IMR-90 (cell line): Measurements from ENCODE around the gene HDAC6. TPM values are rescaled to one million over a fixed set of nuclear protein-coding genes. Genes with fewer than 3 reads are reported as not detected.

Experiments
- ATAC-seq: fragments of 200-7000 bp; cut with Tn5 transposase; 2 replicates; pipeline ENCODE4 v1.9.1; 2020; ENCODE audit warnings: low read depth, mild to moderate bottlenecking, moderate library complexity
- BruUV-seq: library from RNA; stranded (reverse); fragments of 400-500 nt; replicated peaks from 2 replicates; lab custom pipeline; 2021; lab: Mats Ljungman, UMichigan
- CTCF ChIA-PET: fragments of 300-600 bp; formaldehyde crosslinking; extraction: SDS; loops from one replicate; lab custom pipeline; 2021; ENCODE audit warnings: antibody characterized with exemption; lab: Yijun Ruan, JAX
- POLR2A ChIA-PET: fragments of 300-600 bp; sonication (Branson Sonifier 250); formaldehyde crosslinking; loops from one replicate; lab custom pipeline; 2022; ENCODE audit warnings: antibody characterized with exemption; ENCODE audit not compliant: unreplicated experiment; lab: Charles Lee
- DNase-seq: peaks from one replicate; pipeline ENCODE4 v3.0.0; 2013
- H2AFZ ChIP-seq: replicated peaks from 2 replicates; pipeline ENCODE3; 2013; ENCODE audit warnings: low read length, mild to moderate bottlenecking; ENCODE audit not compliant: poor library complexity
- H2AK5ac ChIP-seq: 2 replicates; pipeline ENCODE4 v1.6.1; 2013; ENCODE audit warnings: low read depth, low read length, inconsistent platforms
- H2AK9ac ChIP-seq: replicated peaks from 2 replicates; pipeline ENCODE3; 2013; ENCODE audit warnings: mild to moderate bottlenecking, low read depth, low read length, moderate library complexity; ENCODE audit not compliant: poor library complexity
- H2BK120ac ChIP-seq: 2 replicates; pipeline ENCODE4 v1.6.1; 2013; ENCODE audit warnings: low read depth, low read length, inconsistent platforms
- H2BK15ac ChIP-seq: 3 replicates; pipeline ENCODE4 v1.6.1; 2013; ENCODE audit warnings: low read depth, low read length, inconsistent platforms
- H2BK20ac ChIP-seq: 2 replicates; pipeline ENCODE4 v1.6.1; 2013; ENCODE audit warnings: low read depth, mild to moderate bottlenecking, inconsistent platforms, low read length, moderate library complexity
- H2BK5ac ChIP-seq: 2 replicates; pipeline ENCODE4 v1.6.1; 2013; ENCODE audit warnings: mild to moderate bottlenecking, low read depth, low read length, inconsistent platforms; ENCODE audit not compliant: poor library complexity, severe bottlenecking
- H3K14ac ChIP-seq: replicated peaks from 2 replicates; pipeline ENCODE4 v1.6.1; 2013; ENCODE audit warnings: low read depth, low read length, inconsistent platforms
- H3K18ac ChIP-seq: 2 replicates; pipeline ENCODE4 v1.6.1; 2013; ENCODE audit warnings: low read depth, low read length, control low read depth
- H3K23ac ChIP-seq: 2 replicates; pipeline ENCODE4 v1.6.1; 2013; ENCODE audit warnings: low read depth, low read length, inconsistent platforms
- H3K27ac ChIP-seq: 2 replicates; pipeline ENCODE4 v1.5.1; 2013; ENCODE audit warnings: mild to moderate bottlenecking, control low read depth, low read length; ENCODE audit not compliant: insufficient read depth
- H3K27me3 ChIP-seq: 2 replicates; pipeline ENCODE4 v1.6.1; 2013; ENCODE audit warnings: low read length; ENCODE audit not compliant: control insufficient read depth, insufficient read depth
- H3K36me3 ChIP-seq: 2 replicates; pipeline ENCODE4 v1.6.1; 2013; ENCODE audit warnings: low read length, mixed read lengths; ENCODE audit not compliant: control insufficient read depth, insufficient read depth
- H3K4ac ChIP-seq: 2 replicates; pipeline ENCODE4 v1.6.1; 2013; ENCODE audit warnings: low read depth, low read length, inconsistent platforms
- H3K4me1 ChIP-seq: 2 replicates; pipeline ENCODE4 v1.6.1; 2013; ENCODE audit warnings: low read length, mixed read lengths; ENCODE audit not compliant: control insufficient read depth, insufficient read depth
- H3K4me2 ChIP-seq: 2 replicates; pipeline ENCODE4 v1.6.1; 2013; ENCODE audit warnings: low read depth, mild to moderate bottlenecking, control low read depth, low read length, moderate library complexity
- H3K4me3 ChIP-seq: 2 replicates; pipeline ENCODE4 v1.5.1; 2013; ENCODE audit warnings: low read depth, mild to moderate bottlenecking, control low read depth, low read length, moderate library complexity; ENCODE audit not compliant: insufficient read depth
- H3K56ac ChIP-seq: 2 replicates; pipeline ENCODE4 v1.6.1; 2013; ENCODE audit warnings: low read length, inconsistent platforms; ENCODE audit not compliant: insufficient read depth; ENCODE audit errors: extremely low read depth
- H3K79me1 ChIP-seq, 2 experiments: 2 replicates each; pipeline ENCODE4 v1.6.1; 2013; ENCODE audit warnings: low read length in 2 of 2, inconsistent platforms in 1 of 2, low read depth in 1 of 2
- H3K9ac ChIP-seq: 2 replicates; pipeline ENCODE4 v1.6.1; 2013; ENCODE audit warnings: low read depth, low read length, control low read depth
- H3K9me1 ChIP-seq: 2 replicates; pipeline ENCODE4 v1.6.1; 2013; ENCODE audit warnings: low read length, inconsistent platforms; ENCODE audit not compliant: insufficient read depth
- H3K9me3 ChIP-seq: 2 replicates; pipeline ENCODE4 v1.6.1; 2013; ENCODE audit warnings: low read length; ENCODE audit not compliant: control insufficient read depth, insufficient read depth
- H4K20me1 ChIP-seq: 2 replicates; pipeline ENCODE4 v1.6.1; 2013; ENCODE audit warnings: low read length, inconsistent platforms; ENCODE audit not compliant: insufficient read depth
- H4K5ac ChIP-seq: 2 replicates; pipeline ENCODE4 v1.6.1; 2013; ENCODE audit warnings: mild to moderate bottlenecking, low read depth, low read length, control low read depth
- H4K8ac ChIP-seq, 2 experiments: 2 replicates each; pipeline ENCODE4 v1.6.1; 2013; ENCODE audit warnings: low read depth in 2 of 2, low read length in 2 of 2, control low read depth in 1 of 2, inconsistent platforms in 1 of 2
- H4K91ac ChIP-seq: 2 replicates; pipeline ENCODE4 v1.6.1; 2013; ENCODE audit warnings: low read depth, low read length, inconsistent platforms; ENCODE audit not compliant: insufficient read depth
- BHLHE40 ChIP-seq: fragments of 150-350 bp; IDR thresholded peaks from 2 replicates; pipeline ENCODE4 v1.6.1; 2016; ENCODE audit warnings: mild to moderate bottlenecking, low read depth, low read length
- CEBPB ChIP-seq: IDR thresholded peaks from 2 replicates; pipeline ENCODE4 v1.6.1; 2012; ENCODE audit warnings: low read depth, low read length, improper control_type of control experiment
- CHD1 ChIP-seq: IDR thresholded peaks from 2 replicates; pipeline ENCODE4 v1.6.1; 2012; ENCODE audit warnings: low read depth, low read length, improper control_type of control experiment
- FOS ChIP-seq: fragments of 150-350 bp; IDR thresholded peaks from 2 replicates; pipeline ENCODE4 v1.6.1; 2016; ENCODE audit warnings: low read depth, low read length
- MXI1 ChIP-seq: IDR thresholded peaks from 2 replicates; pipeline ENCODE4 v1.6.1; 2012; ENCODE audit warnings: low read depth, mild to moderate bottlenecking, low read length, moderate library complexity, borderline replicate concordance
- NFE2L2 ChIP-seq: fragments of 150-350 bp; IDR thresholded peaks from 2 replicates; pipeline ENCODE4 v1.6.1; 2016; ENCODE audit warnings: low read depth, mild to moderate bottlenecking, low read length
- RAD21 ChIP-seq: IDR thresholded peaks from 2 replicates; pipeline ENCODE4 v1.6.1; 2012; ENCODE audit warnings: low read length, improper control_type of control experiment
- RCOR1 ChIP-seq: IDR thresholded peaks from 2 replicates; pipeline ENCODE4 v1.6.1; 2012; ENCODE audit warnings: mild to moderate bottlenecking, low read length, improper control_type of control experiment; ENCODE audit not compliant: insufficient replicate concordance
- RFX5 ChIP-seq: IDR thresholded peaks from 2 replicates; pipeline ENCODE4 v1.8.0; 2012; ENCODE audit warnings: low read depth, mild to moderate bottlenecking, low read length, moderate library complexity
- SMC3 ChIP-seq: fragments of 150-350 bp; IDR thresholded peaks from 2 replicates; pipeline ENCODE4 v1.6.1; 2016; ENCODE audit warnings: low read depth, mild to moderate bottlenecking, antibody characterized with exemption, low read length, moderate library complexity
- WGBS, 2 experiments: methylation state at CpG; one replicate each; pipeline versions ENCODE4 v1.1.5 to v1.1.7; 2013; ENCODE audit warnings: missing lambda C conversion rate in 2 of 2; ENCODE audit not compliant: insufficient read length in 1 of 2; ENCODE audit errors: extremely low coverage in 2 of 2; 5-methylcytosine and 5-hydroxymethylcytosine counted together
- dilution Hi-C: fragments of 300-500 bp; cut with HindIII; formaldehyde crosslinking; loops from one replicate; pipeline ENCODE4 v1.14.3; 2018; ENCODE audit warnings: low sequenced_read_pairs; ENCODE audit not compliant: unreplicated experiment
- in situ Hi-C: fragments of 300-500 bp; cut with MboI; formaldehyde crosslinking; loops from 3 replicates; pipeline ENCODE4 v1.14.3; 2019; ENCODE audit warnings: low sequenced_read_pairs, inconsistent platforms, mixed read lengths
- intact Hi-C: fragments of 100-400 bp; cut with micrococcal nuclease; formaldehyde crosslinking; loops from 2 replicates; pipeline ENCODE4 v1.10.0; 2022
- polyA plus RNA-seq, 3 experiments: library from polyadenylated mRNA; depleted of rRNA; stranded (reverse); fragments of >200 nt; gene quantifications; 2 replicates each; pipeline ENCODE4 v1.2.3, GENCODE V29; 2012; ENCODE audit warnings: low replicate concordance in 1 of 3
- total RNA-seq: library from RNA; depleted of rRNA; stranded (reverse); fragments of >200 nt; gene quantifications from 2 replicates; pipeline ENCODE4 v1.2.3, GENCODE V29; 2012
- TF ChIP-seq, protein P1 (sequence below): fragments of 150-350 bp; IDR thresholded peaks from 2 replicates; pipeline ENCODE4 v1.6.1; 2017; ENCODE audit warnings: mild to moderate bottlenecking, antibody characterized with exemption, low read length, low read depth
- TF ChIP-seq, protein P2 (sequence below): conservative IDR thresholded peaks from 2 replicates; pipeline ENCODE4 v1.5.1; 2012; ENCODE audit warnings: mild to moderate bottlenecking, low read depth, low read length, improper control_type of control experiment
- TF ChIP-seq, protein P3 (sequence below): fragments of 150-350 bp; IDR thresholded peaks from 2 replicates; pipeline ENCODE4 v1.6.1; 2016; ENCODE audit warnings: low read depth, mild to moderate bottlenecking, low read length, moderate library complexity, borderline replicate concordance

HDAC6 gene
- total and polyA plus RNA-seq, 2 of the 4 experiments (the other 2 are of a cell fraction): 16.8 to 26.3 TPM

DNA sequence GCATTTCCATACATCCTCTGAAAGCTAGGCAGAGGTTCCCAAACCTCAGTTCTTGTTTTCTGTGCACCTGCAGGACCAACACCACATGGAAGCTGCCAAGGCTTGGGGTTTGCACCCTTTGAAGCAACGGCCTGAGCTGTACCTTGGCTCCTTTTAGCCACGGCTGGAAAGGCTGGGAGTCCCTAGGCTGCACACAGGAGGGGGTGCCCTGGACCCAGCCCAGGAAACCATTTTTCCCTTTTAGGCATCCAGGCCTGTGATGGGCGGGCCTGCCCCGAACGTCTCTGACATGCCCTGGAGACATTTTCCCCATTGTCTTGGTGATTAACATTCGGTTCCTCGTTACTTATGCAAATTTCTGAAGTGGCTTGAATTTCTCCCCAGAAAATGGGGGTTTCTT lies 51.0 kb downstream of the HDAC6 start:
- no peak overlapping the region for H2BK120ac ChIP-seq
- TF ChIP-seq CEBPB (no peak), FOS (no peak), SMC3 (no peak), CHD1 (no peak), BHLHE40 (no peak), RCOR1 (no peak), RFX5 (no peak), MXI1 (no peak), NFE2L2 (no peak), RAD21 (no peak)
- TF ChIP-seq, protein P1, sequence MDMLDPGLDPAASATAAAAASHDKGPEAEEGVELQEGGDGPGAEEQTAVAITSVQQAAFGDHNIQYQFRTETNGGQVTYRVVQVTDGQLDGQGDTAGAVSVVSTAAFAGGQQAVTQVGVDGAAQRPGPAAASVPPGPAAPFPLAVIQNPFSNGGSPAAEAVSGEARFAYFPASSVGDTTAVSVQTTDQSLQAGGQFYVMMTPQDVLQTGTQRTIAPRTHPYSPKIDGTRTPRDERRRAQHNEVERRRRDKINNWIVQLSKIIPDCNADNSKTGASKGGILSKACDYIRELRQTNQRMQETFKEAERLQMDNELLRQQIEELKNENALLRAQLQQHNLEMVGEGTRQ: no peak
- TF ChIP-seq, protein P2, sequence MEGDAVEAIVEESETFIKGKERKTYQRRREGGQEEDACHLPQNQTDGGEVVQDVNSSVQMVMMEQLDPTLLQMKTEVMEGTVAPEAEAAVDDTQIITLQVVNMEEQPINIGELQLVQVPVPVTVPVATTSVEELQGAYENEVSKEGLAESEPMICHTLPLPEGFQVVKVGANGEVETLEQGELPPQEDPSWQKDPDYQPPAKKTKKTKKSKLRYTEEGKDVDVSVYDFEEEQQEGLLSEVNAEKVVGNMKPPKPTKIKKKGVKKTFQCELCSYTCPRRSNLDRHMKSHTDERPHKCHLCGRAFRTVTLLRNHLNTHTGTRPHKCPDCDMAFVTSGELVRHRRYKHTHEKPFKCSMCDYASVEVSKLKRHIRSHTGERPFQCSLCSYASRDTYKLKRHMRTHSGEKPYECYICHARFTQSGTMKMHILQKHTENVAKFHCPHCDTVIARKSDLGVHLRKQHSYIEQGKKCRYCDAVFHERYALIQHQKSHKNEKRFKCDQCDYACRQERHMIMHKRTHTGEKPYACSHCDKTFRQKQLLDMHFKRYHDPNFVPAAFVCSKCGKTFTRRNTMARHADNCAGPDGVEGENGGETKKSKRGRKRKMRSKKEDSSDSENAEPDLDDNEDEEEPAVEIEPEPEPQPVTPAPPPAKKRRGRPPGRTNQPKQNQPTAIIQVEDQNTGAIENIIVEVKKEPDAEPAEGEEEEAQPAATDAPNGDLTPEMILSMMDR: no peak
- TF ChIP-seq, protein P3, sequence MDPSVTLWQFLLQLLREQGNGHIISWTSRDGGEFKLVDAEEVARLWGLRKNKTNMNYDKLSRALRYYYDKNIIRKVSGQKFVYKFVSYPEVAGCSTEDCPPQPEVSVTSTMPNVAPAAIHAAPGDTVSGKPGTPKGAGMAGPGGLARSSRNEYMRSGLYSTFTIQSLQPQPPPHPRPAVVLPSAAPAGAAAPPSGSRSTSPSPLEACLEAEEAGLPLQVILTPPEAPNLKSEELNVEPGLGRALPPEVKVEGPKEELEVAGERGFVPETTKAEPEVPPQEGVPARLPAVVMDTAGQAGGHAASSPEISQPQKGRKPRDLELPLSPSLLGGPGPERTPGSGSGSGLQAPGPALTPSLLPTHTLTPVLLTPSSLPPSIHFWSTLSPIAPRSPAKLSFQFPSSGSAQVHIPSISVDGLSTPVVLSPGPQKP: no peak

More for the DNA sequence above, 51.0 kb downstream of the HDAC6 start:
- BruUV-seq: no TSS peak
- intact Hi-C loops (no loop called here), dilution Hi-C loops (no loop called here), in situ Hi-C loops (no loop called here)
- H4K20me1 ChIP-seq: no peaks in the 10 kb centered on the region
- H3K9me1 ChIP-seq: no peaks in the 10 kb centered on the region
- no peak overlapping the region for H3K56ac ChIP-seq
- no peak overlapping the region for H3K4ac ChIP-seq
- no peak overlapping the region for H3K18ac ChIP-seq
- no peak overlapping the region for H4K8ac ChIP-seq
- POLR2A ChIA-PET: no interaction called here
- H2BK20ac ChIP-seq: no peak overlapping the region
- DNase-seq (no peak), ATAC-seq (no peak)
- no peak overlapping the region for H3K27ac ChIP-seq
- H3K4me2 ChIP-seq: no peak overlapping the region
- H4K5ac ChIP-seq: no peak overlapping the region
- no peak overlapping the region for H3K9ac ChIP-seq
- no peak overlapping the region for H2AFZ ChIP-seq
- H2BK5ac ChIP-seq: no peak overlapping the region
- 30% methylated on average over 2 of the region's 7 CpGs; no CpG with 5 or more reads in 1 of the 2 experiments for WGBS, 2 experiments
- no peak overlapping the region for H3K14ac ChIP-seq
- CTCF ChIA-PET: no interaction called here
- no peak overlapping the region for H2AK5ac ChIP-seq
- H3K23ac ChIP-seq: no peak overlapping the region
- no peaks in the 10 kb centered on the region for H3K4me1 ChIP-seq
- no peak overlapping the region for H3K4me3 ChIP-seq
- H2AK9ac ChIP-seq: no peak overlapping the region
- H3K36me3 ChIP-seq: no peaks in the 10 kb centered on the region
- no peak overlapping the region for H2BK15ac ChIP-seq
- H3K27me3 ChIP-seq: peaks cover 4% of the 10 kb centered on the region
- H3K79me1 ChIP-seq: no peaks in the 10 kb centered on the region
- no peaks in the 10 kb centered on the region; the same call in 1 of the 2 replicates for H3K9me3 ChIP-seq
- no peak overlapping the region for H4K91ac ChIP-seq
